HCT116 (cell line): ENCODE measurements around the gene DOCK2.

ENCODE experiments used
- CEBPB ChIP-seq: IDR thresholded peaks from 2 replicates; pipeline ENCODE4 v1.6.1; 2012; ENCODE audit warnings: low read depth
- CTCF ChIP-seq, 3 experiments: fragments of 200-600 bp in 1 of 3; sonication (generic) in 1 of 3; IDR thresholded peaks in 2 of 3; conservative IDR thresholded peaks in 1 of 3; 2 replicates each; pipeline ENCODE4 v1.5.1; 2012 to 2017; ENCODE audit warnings: low read depth in 2 of 3, low read length in 2 of 3, antibody characterized with exemption in 1 of 3, borderline replicate concordance in 1 of 3, control low read depth in 1 of 3, mild to moderate bottlenecking in 1 of 3, mixed read lengths in 1 of 3, mixed run types in 1 of 3, moderate library complexity in 1 of 3; ENCODE audit not compliant: insufficient read depth in 1 of 3
- MAX ChIP-seq: IDR thresholded peaks from 2 replicates; pipeline ENCODE4 v1.6.1; 2012
- POLR2AphosphoS5 ChIP-seq: IDR thresholded peaks from 2 replicates; pipeline ENCODE4 v1.6.1; 2011; ENCODE audit warnings: mild to moderate bottlenecking, low read depth, low read length, moderate library complexity
- YY1 ChIP-seq: IDR thresholded peaks from 2 replicates; pipeline ENCODE4 v1.6.1; 2011; ENCODE audit warnings: low read length, low read depth, moderate library complexity, mild to moderate bottlenecking; ENCODE audit not compliant: insufficient replicate concordance; ENCODE audit errors: extremely low read depth

GRCh38 chr5:169705322-169705721 is 68.2 kb downstream of the DOCK2 start:
- no peak for TF ChIP-seq YY1
- no peak for TF ChIP-seq CTCF (IDR thresholded peaks at IDR 0.05 in 2 of 3, conservative IDR thresholded peaks at IDR 0.05 in 1 of 3; ENCODE audit: borderline replicate concordance in 1 of 3, insufficient read depth in 1 of 3, low read depth in 2 of 3, low read length in 2 of 3)
- no peak for TF ChIP-seq MAX
- TF ChIP-seq POLR2AphosphoS5 = no peak
- no peak for TF ChIP-seq CEBPB
